GM12873 (cell line): ENCODE measurements around the gene HCRTR2.

Source experiments
- TF ChIP-seq, protein P1 (sequence below): IDR thresholded peaks from 2 replicates; pipeline ENCODE4 v1.5.1; 2012; ENCODE audit warnings: low read depth, mild to moderate bottlenecking, moderate library complexity, low read length, control low read depth; ENCODE audit not compliant: insufficient read depth; ENCODE audit errors: missing control alignments

Gene HCRTR2

DNA sequence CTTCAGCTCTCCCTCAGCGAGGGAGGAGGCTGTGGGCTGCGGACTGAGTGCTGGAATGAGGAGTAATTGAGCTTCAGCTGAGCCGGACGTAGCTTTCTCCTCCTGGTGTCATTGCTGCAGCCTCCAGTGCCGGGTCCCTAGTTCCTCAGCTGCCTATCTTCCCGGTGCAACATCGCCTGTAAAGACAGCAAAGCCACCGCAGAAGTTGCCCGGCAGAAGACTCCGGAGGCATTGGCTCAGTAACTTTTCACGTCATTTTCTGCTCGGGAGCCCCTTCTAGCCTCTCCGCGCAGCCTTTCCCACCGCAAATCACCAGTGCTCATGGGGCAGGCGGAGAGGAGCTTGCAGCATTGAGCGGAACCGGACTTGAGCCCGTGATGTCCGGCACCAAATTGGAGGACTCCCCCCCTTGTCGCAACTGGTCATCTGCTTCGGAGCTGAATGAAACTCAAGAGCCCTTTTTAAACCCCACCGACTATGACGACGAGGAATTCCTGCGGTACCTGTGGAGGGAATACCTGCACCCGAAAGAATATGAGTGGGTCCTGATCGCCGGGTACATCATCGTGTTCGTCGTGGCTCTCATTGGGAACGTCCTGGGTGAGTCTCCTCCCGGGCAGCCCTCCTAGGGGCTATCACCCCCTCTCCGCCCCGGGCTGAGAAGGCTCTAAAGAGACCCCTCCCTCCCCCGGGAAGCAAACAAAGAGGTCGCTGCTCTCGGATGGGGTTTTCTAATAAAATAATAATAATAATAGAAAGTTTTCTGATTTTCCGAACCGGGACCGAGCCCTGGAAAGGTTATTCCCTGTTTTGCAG is at the start of gene HCRTR2:
TSS of gene HCRTR2 (plus strand) at position 305 of the 816 bp plus-strand sequence. CDS start at position 378, 73 bp downstream.
- TF ChIP-seq, protein P1, sequence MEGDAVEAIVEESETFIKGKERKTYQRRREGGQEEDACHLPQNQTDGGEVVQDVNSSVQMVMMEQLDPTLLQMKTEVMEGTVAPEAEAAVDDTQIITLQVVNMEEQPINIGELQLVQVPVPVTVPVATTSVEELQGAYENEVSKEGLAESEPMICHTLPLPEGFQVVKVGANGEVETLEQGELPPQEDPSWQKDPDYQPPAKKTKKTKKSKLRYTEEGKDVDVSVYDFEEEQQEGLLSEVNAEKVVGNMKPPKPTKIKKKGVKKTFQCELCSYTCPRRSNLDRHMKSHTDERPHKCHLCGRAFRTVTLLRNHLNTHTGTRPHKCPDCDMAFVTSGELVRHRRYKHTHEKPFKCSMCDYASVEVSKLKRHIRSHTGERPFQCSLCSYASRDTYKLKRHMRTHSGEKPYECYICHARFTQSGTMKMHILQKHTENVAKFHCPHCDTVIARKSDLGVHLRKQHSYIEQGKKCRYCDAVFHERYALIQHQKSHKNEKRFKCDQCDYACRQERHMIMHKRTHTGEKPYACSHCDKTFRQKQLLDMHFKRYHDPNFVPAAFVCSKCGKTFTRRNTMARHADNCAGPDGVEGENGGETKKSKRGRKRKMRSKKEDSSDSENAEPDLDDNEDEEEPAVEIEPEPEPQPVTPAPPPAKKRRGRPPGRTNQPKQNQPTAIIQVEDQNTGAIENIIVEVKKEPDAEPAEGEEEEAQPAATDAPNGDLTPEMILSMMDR: no peak

DNA sequence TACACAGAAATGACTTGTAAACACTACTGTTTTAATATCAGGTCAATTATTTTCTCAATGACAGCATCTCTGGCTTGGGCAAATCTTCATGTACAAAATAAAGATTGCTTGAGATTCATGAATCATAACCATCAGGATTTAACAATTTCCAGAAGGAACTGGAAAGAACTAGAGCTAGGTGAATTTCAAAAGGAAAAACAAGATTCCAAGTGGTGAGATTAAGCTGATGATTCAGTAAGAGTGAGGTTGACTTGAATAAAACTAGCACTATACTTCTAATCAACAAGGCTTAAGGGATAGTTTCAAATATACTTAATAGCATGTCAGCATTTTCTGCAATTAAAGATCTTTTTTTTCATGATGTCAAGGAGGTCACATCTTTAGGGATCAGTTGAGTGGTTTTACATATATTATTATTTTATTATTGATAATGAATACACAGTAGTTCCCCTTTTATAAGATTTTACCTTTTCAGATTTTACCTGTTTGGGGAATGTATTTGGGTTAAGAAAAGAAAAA is 43.5 kb upstream of the HCRTR2 start:
- TF ChIP-seq, protein P1: no peak

DNA sequence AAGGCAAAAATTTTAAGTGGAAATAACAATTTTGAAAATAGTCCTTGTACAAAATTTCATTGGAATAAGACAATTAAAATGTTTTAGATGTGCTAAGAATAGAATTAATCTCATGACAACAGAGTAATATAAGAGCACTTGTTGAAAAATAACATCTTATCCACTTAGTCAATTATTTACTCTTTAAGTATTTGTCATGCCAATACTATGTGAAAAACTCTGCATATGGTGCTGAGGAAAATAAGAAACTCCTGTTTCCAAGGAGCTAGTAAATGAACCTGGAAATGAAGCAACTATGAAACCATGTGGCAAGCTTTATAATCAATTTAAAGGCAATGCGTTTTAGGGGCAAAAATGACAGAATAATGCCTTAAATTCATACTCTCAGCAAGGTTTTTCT is 42.7 kb upstream of the HCRTR2 start:
- TF ChIP-seq, protein P1: no peak

DNA sequence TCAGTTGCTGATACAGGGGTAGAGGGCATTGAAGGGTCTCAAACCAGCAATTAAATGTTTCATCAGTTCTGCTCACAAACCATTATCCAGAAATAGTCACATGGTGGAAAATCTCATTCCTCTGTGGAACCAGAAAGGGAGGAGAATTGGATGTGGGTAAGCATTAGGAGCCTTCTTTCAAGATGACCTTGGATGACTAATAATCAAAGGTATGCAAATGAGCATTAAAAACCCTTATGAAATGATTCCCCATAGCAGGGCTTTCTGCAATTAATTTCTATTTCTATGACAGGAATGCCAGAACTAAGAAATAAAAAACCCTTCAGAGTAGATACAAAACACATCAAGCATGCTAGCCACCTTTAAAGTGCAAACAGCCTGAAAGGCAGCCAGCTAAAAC is 37.4 kb upstream of the HCRTR2 start:
- TF ChIP-seq, protein P1: no peak

DNA sequence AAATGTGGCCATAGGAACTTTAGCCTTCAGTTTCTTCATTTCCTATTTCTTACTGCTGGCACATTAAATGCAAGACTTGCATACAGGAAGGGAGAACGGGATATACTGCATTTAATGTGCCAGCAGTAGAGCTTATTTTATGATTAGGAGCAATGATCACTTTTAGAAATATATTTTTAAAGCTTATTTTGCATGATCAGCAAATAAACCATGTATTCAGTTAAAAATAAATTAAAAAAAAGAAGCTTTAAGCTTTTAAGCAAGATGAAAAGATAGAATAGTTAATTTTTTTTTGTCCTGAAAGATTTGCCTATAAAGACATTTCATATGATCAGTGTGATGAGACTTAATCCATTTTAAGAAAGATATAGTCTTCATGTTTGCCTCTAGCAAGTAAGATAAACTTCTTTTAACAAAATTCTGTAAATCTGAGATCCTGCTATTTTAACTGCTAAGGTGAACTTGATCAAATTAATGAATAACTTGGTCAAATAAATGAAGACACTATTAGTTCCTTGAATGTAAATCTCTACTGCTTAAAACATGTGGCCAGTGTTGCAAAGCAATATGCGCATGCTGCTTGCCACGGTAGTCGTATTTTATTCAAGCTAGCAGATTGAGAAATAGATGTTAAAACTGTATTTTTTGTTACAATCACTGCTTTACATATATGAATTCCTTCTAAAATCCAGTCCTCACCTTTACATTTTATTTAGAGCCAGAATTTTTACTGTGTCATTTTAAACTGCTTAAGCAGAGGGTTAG is 36.2 kb upstream of the HCRTR2 start:
- TF ChIP-seq, protein P1: no peak

DNA sequence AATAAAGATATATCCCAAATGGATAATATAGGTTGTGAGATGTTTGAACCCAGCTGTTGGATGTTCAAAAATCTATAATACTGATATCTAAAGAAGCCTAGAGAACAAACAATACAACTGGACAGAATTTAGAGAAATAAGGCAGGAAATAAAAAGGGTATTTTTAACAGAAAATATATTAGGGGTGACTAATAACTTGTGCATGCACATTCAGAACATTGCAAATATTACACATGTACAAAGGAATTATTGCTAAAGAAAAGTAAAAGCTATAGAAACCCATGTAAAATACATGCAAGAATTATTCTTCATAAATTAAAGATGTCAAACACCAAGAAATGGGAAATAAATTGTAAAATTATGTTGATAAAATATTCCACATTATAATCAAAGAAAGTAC is 32.7 kb upstream of the HCRTR2 start:
- TF ChIP-seq, protein P1: no peak

DNA sequence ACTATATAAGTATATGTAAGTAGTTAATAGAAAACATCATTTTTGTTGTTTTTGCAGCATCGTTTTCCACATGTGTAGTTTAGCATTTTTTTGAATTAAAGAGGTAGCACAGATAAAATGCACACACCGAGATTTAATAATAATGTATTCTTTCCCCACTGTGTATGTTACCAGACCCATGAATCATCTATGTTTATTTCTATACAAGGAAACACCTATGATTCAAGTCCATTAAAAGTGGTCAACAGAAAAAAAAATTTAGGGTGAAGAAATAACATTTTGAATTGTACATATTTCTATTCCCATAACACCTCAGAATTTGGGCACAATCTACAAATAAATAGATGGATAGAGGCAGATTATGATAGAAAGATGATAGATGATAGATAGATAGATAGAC is 31.7 kb upstream of the HCRTR2 start:
- TF ChIP-seq, protein P1: no peak
